GM12892 (cell line): Measurements from ENCODE around the gene INHA.

ENCODE experiments used
- POLR2A ChIP-seq: IDR thresholded peaks from 2 replicates; pipeline ENCODE4 v1.6.1; 2011; ENCODE audit warnings: low read depth, low read length, control low read depth
- POLR2AphosphoS5 ChIP-seq: IDR thresholded peaks from 2 replicates; pipeline ENCODE4 v1.6.1; 2011; ENCODE audit warnings: low read depth, low read length, control low read depth
- TAF1 ChIP-seq: IDR thresholded peaks from 2 replicates; pipeline ENCODE4 v1.6.1; 2011; ENCODE audit warnings: low read depth, mild to moderate bottlenecking, control low read depth, low read length, borderline replicate concordance

DNA sequence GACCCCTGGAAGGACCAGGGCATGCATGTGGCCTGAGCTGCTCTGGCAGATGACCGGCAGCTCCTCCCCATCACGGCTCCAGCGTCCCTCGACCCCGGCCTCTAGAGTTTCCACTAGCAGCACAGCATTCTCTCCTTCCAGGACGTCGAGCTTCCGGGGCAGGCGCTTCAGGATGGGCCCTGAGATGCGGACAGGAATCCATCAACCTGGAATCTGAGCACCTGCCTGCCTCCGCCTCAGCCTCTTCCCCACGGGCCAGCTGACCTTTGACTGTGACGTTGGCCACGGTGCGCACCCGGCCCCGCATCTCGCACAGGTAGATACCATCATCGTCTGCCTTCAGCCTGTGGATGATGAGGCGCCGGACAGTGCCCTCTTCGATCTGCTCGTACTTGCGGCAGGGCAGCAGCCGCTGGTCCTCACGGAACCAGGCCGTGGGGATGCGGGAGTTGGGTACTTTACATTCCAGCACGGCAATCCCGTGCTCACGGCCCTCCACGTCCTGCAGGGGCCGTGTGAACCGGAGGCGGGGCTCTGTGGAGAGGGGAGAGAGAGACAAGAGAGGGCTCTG is 4.2 kb upstream of the INHA start:
- no peak for TF ChIP-seq POLR2AphosphoS5
- no peak for TF ChIP-seq POLR2A
- no peak for TF ChIP-seq TAF1
